ENCODE results near the gene SND1. TPM values are rescaled to one million over a fixed set of nuclear protein-coding genes. Genes with fewer than 3 reads are reported as not detected.
"Not testable (repeated sequence)": the region's sequence is repeated elsewhere in the genome, so short reads cannot be mapped to it uniquely, and the experiment has no call there.

SND1 gene
- total RNA-seq, 4 donors from 2014 or later = 64.3 to 77.0 (median 70.4) TPM

- no peak for TF ChIP-seq POLR2AphosphoS5 (IDR thresholded peaks at IDR 0.05)
- TF ChIP-seq POLR2A (IDR thresholded peaks at IDR 0.05) = no peak
- Histone ChIP-seq H3K27ac (no peak overlapping the region), H3K27me3 (no peaks in the 10 kb centered on the region), H3K4me3 (no peak overlapping the region), H3K9me3 (no peaks in the 10 kb centered on the region), H3K36me3 (no peaks in the 10 kb centered on the region), H3K4me1 (no peaks in the 10 kb centered on the region)
- no peak for DNase-seq
- WGBS, 2 donors (ENCODE audit: low coverage in 1 of 2) = 80 to 91% methylated on average over 2 to 4 of the region's 4 CpGs
- in situ Hi-C loops (cut with MboI; ENCODE audit: low pct_ligation_motif_present in 1 of 4, low pct_unique_long_range_greater_than_20kb in 1 of 4, low sequenced_read_pairs in 3 of 4) = no loop called here
- intact Hi-C loops (cut with DNase I; ENCODE audit: low total_unique reads) = no loop called here
Measured at GRCh38 chr7:127959770-127960169, 307.8 kb downstream of the SND1 start.

DNA sequence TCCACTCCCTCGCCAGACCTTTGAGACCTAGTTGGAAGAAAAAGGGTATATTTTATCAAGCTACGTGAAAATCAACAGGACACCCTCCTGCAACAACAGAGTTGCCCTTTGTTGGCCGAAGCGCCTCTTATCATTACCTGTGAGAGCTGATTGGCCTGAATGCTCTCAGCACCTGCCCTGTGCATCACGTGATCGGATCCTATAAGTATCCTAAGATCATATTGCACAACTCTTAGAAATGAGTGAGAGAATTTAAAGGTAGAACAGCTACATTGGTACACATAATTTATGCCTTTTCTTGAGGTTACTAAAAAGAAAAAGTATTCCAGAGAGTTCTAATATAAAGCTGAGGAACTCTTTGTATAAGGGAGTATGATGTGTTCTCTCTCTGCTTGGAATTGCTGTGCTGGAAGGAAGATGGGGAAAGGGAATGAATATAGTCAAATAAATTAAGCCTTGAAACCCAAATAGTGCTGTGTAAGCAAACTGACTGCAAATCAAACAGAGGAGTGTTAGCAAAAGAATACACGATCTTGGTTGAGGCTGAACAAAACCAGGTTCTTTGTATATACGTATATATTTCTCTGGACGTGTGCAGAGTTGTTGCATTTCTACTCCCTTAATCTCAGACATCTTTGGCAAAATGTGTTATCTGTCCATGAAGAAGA, 309.9 kb downstream of the SND1 start:
- H3K4me1 ChIP-seq = no peaks in the 10 kb centered on the region
- H3K27ac ChIP-seq = no peak overlapping the region
- H3K9me3 ChIP-seq = no peaks in the 10 kb centered on the region
- DNase-seq = no peak
- WGBS, 2 donors (ENCODE audit: low coverage in 1 of 2) = 74 to 95% methylated on average over 7 to 9 of the region's 9 CpGs
- H3K4me3 ChIP-seq = no peak overlapping the region
- no peaks in the 10 kb centered on the region for H3K36me3 ChIP-seq
- intact Hi-C loops (cut with DNase I; ENCODE audit: low total_unique reads) = no loop called here
- in situ Hi-C loops (cut with MboI; ENCODE audit: low pct_ligation_motif_present in 1 of 4, low pct_unique_long_range_greater_than_20kb in 1 of 4, low sequenced_read_pairs in 3 of 4) = no loop called here
- TF ChIP-seq, protein P1, sequence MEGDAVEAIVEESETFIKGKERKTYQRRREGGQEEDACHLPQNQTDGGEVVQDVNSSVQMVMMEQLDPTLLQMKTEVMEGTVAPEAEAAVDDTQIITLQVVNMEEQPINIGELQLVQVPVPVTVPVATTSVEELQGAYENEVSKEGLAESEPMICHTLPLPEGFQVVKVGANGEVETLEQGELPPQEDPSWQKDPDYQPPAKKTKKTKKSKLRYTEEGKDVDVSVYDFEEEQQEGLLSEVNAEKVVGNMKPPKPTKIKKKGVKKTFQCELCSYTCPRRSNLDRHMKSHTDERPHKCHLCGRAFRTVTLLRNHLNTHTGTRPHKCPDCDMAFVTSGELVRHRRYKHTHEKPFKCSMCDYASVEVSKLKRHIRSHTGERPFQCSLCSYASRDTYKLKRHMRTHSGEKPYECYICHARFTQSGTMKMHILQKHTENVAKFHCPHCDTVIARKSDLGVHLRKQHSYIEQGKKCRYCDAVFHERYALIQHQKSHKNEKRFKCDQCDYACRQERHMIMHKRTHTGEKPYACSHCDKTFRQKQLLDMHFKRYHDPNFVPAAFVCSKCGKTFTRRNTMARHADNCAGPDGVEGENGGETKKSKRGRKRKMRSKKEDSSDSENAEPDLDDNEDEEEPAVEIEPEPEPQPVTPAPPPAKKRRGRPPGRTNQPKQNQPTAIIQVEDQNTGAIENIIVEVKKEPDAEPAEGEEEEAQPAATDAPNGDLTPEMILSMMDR (IDR thresholded peaks at IDR 0.05) = no peak
- no peak for TF ChIP-seq POLR2AphosphoS5 (IDR thresholded peaks at IDR 0.05)
- TF ChIP-seq EP300 (IDR thresholded peaks at IDR 0.05; ENCODE audit: low read depth) = no peak
- TF ChIP-seq POLR2A (IDR thresholded peaks at IDR 0.05) = no peak
- H3K27me3 ChIP-seq = no peaks in the 10 kb centered on the region

DNA sequence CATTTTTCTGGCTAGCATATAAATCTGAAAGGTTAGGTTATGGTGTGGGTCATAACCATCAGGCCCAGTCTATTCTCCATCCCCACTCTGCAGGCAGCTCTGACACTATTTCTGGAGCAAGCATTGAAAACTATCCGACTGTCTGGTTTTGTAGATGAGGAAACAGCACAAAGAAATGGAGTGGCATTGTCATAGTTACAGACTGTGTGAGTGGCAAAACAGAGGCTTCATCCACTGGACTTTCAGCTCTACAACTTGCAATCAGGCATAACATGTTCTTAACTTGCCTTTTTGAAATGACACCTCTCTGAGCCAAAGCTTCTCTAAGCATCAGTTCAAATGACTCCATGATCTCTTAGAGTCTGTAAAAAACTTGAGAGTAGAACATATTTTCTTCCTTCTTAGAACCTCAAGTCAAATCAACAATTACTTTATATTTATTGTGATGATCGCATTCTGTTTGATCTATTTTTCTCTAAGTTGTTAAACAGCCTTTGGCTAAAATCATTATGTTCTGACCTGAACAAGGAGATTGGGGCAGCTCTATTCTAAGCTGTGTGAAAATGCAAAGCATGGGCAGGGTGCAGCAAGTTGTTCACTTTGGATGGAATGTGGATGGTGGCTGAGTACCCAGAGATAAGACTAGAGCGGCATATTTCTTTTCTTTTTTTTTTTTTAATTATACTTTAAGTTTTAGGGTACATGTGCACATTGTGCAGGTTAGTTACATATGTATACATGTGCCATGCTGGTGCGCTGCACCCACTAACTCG, 310.8 kb downstream of the SND1 start:
- Histone ChIP-seq H3K36me3 (no peaks in the 10 kb centered on the region), H3K4me1 (no peaks in the 10 kb centered on the region), H3K9me3 (no peaks in the 10 kb centered on the region), H3K27me3 (no peaks in the 10 kb centered on the region), H3K4me3 (no peak overlapping the region), H3K27ac (no peak overlapping the region)
- intact Hi-C loops (cut with DNase I; ENCODE audit: low total_unique reads) (no loop called here), in situ Hi-C loops (cut with MboI; ENCODE audit: low pct_ligation_motif_present in 1 of 4, low pct_unique_long_range_greater_than_20kb in 1 of 4, low sequenced_read_pairs in 3 of 4) (no loop called here)
- 95 to 100% methylated on average over 1 to 5 of the region's 5 CpGs for WGBS, 2 donors (ENCODE audit: low coverage in 1 of 2)
- no peak for DNase-seq
- no peak for TF ChIP-seq POLR2A (IDR thresholded peaks at IDR 0.05)
- TF ChIP-seq, protein P1 (IDR thresholded peaks at IDR 0.05) = no peak

DNA sequence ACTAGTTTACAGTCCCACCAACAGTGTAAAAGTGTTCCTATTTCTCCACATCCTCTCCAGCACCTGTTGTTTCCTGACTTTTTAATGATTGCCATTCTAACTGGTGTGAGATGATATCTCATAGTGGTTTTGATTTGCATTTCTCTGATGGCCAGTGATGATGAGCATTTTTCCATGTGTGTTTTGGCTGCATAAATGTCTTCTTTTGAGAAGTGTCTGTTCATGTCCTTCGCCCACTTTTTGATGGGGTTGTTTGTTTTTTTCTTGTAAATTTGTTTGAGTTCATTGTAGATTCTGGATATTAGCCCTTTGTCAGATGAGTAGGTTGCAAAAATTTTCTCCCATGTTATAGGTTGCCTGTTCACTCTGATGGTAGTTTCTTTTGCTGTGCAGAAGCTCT, 311.9 kb downstream of the SND1 start:
- in situ Hi-C loops (cut with MboI; ENCODE audit: low pct_ligation_motif_present in 1 of 4, low pct_unique_long_range_greater_than_20kb in 1 of 4, low sequenced_read_pairs in 3 of 4); H3K4me3 ChIP-seq; H3K27ac ChIP-seq; DNase-seq; H3K9me3 ChIP-seq; H3K4me1 ChIP-seq; H3K27me3 ChIP-seq; H3K36me3 ChIP-seq; intact Hi-C loops (cut with DNase I; ENCODE audit: low total_unique reads): not testable (repeated sequence)
- WGBS, 2 donors (ENCODE audit: low coverage in 1 of 2) = 100% methylated on average over 1 of the region's 1 CpG; no CpG with 5 or more reads in 1 of the 2 donors

DNA sequence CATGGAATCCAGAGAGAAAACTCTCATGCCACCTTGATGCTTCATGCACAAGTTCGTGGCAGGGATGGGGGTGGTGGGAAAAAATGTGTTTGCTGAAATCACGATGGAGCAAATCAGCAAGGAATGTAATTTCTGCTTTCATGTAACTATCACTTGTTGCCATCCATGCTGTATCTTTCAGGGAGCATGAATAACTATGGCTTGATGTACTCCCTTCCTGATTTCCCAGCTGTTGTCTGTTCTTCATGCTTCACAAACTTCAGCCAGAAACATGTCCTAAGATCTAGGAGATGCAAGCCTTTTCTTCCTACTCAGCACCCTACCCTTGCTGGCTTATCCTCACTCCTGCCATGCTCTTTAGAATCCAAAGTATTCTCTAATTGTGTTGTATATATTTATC, 315.3 kb downstream of the SND1 start:
- no peak for DNase-seq
- intact Hi-C loops (cut with DNase I; ENCODE audit: low total_unique reads) (no loop called here), in situ Hi-C loops (cut with MboI; ENCODE audit: low pct_ligation_motif_present in 1 of 4, low pct_unique_long_range_greater_than_20kb in 1 of 4, low sequenced_read_pairs in 3 of 4) (no loop called here)
- Histone ChIP-seq H3K36me3 (no peaks in the 10 kb centered on the region), H3K4me3 (no peak overlapping the region), H3K9me3 (no peaks in the 10 kb centered on the region), H3K4me1 (no peaks in the 10 kb centered on the region), H3K27me3 (no peaks in the 10 kb centered on the region), H3K27ac (no peak overlapping the region)
- WGBS, 2 donors (ENCODE audit: low coverage in 1 of 2) = 95% methylated on average over 2 of the region's 2 CpGs; no CpG with 5 or more reads in 1 of the 2 donors
- TF ChIP-seq, protein P1 (IDR thresholded peaks at IDR 0.05) = no peak
- TF ChIP-seq POLR2A (IDR thresholded peaks at IDR 0.05) (no peak), POLR2AphosphoS5 (IDR thresholded peaks at IDR 0.05) (no peak), EP300 (IDR thresholded peaks at IDR 0.05; ENCODE audit: low read depth) (no peak)

All from transverse colon (tissue), 4 donors.